Stimulated activated CD8-positive, alpha-beta memory T cell treated with anti-CD3 and anti-CD28 coated beads, Interleukin-15, amount 100 ng/mL, for 48 hours (primary cell): ENCODE data around the gene L3MBTL3.

ENCODE experiments used
- DNase-seq, 2 donors: peaks; one replicate each; pipeline ENCODE4 v3.0.0-alpha.2; 2020; ENCODE audit warnings: low read depth in 2 of 2

L3MBTL3 gene

GRCh38 chr6:130183271-130184222 lies 165.2 kb downstream of the L3MBTL3 start:
- DNase-seq, result peak; percentile 12 to 19

GRCh38 chr6:130185658-130186057 lies 167.3 kb downstream of the L3MBTL3 start:
- DNase-seq, result no peak

DNA sequence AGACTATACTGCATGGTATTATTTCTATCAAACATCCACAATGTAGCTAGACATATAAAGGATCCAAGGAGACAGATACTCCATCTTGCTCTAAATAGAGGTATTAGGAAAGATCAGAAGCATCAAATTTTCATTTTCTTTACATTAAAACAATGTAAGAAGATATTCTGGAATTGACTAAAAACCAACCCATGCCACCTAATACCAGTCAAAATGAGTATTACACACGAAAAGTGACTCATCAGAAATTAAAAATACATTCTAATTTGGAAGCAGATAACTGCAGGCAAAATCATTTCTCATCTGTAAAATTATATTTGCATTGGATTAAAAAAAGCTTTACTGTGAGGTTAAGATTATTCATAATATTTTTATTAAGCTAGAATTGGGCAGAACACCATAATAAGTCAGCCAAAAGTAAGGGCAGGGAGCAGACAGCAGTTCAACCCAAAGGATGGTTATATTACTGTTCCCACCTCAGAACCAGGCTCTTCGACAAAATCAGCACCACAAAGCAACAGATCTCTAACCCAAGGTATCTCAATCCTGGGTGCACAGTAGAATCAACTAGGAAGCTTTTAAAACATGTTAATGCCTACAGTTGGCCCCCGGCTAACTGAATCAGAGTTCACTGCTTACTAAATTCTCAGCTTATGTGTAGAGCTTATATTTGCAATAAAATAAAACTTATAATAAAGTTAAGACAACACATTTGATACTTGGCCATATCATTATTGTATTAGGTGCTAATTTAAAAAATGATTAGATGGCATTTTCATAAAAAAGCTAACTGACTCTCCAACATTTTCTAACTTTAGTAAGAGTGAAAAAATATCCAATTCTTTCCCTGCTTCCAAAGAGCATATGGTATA lies 169.2 kb downstream of the L3MBTL3 start:
- DNase-seq, result no peak

DNA sequence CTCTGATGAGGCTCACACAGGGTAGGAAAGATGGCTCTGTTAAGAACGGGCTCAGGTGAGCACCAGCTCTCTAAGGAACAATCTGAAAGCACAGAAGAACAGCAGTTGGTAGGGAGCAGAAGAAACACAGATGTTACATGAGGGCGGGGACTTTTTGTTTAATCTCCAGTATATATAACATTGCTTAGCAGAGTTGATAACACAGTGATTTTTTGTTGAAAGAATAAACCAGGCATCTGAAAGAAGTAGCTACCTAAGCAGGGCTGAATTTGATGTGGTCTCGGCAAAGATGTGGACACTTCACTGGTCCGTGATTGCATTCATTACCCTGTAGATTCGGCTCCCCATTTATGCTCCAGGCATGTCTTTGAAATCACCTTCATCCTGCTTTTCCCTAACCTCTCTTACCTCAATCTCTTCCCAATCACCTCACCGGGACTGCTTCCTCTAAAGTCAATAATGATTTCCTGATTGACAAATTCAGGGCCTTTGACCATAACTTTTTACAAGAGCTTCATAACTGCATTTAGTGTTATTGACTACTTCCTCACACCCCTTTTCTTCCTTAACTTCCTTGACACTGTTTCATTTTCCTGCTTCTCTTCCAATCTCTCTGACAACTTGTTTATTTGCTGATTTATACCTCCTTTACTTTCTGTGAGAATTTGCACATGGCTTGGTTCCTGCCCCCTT lies 170.0 kb downstream of the L3MBTL3 start:
- DNase-seq, result no peak

GRCh38 chr6:130189531-130190397 lies 171.4 kb downstream of the L3MBTL3 start:
- DNase-seq, result no peak
